Neural cell (in vitro differentiated cells): ENCODE measurements around the gene TTC21A. TPM values are rescaled to one million over a fixed set of nuclear protein-coding genes. Genes with fewer than 3 reads are reported as not detected.

Experiments used
- H2AFZ ChIP-seq: fragments of 200-600, 300-800 bp; sonication (generic), shearing (Covaris generic); 2 replicates; pipeline ENCODE4 v1.6.0; 2014; ENCODE audit warnings: low read depth, mild to moderate bottlenecking, antibody characterized with exemption, low read length, moderate library complexity
- H3F3A ChIP-seq: fragments of 200-600 bp; shearing (Covaris generic); 2 replicates; pipeline ENCODE4 v1.6.1; 2016; ENCODE audit warnings: mild to moderate bottlenecking, moderate library complexity, mixed read lengths, antibody characterized with exemption, low read length; ENCODE audit not compliant: insufficient read depth, poor library complexity, severe bottlenecking
- H3K27ac ChIP-seq: fragments of 200-600, 300-800 bp; sonication (generic), shearing (Covaris generic); 2 replicates; pipeline ENCODE4 v1.5.1; 2014; ENCODE audit warnings: mild to moderate bottlenecking, low read length, moderate library complexity
- H3K27me3 ChIP-seq: fragments of 300-800, 200-600 bp; sonication (generic), shearing (Covaris generic); 2 replicates; pipeline ENCODE4 v1.6.0; 2014; ENCODE audit warnings: mild to moderate bottlenecking, low read depth, low read length, moderate library complexity; ENCODE audit not compliant: insufficient read depth
- H3K36me3 ChIP-seq: fragments of 300-800, 200-600 bp; sonication (generic), shearing (Covaris generic); 2 replicates; pipeline ENCODE4 v1.5.1; 2014; ENCODE audit warnings: mild to moderate bottlenecking, antibody characterized with exemption, low read length, moderate library complexity; ENCODE audit not compliant: insufficient read depth
- H3K4me2 ChIP-seq: fragments of 300-800, 200-600 bp; sonication (generic), shearing (Covaris generic); 2 replicates; pipeline ENCODE4 v1.6.0; 2014; ENCODE audit warnings: mild to moderate bottlenecking, low read length
- H3K4me3 ChIP-seq: fragments of 300-800, 200-600 bp; sonication (generic), shearing (Covaris generic); 2 replicates; pipeline ENCODE4 v1.5.1; 2014; ENCODE audit warnings: mild to moderate bottlenecking, low read length, moderate library complexity
- H3K79me2 ChIP-seq: fragments of 200-600 bp; shearing (Covaris generic); replicated peaks from 2 replicates; pipeline ENCODE4 v1.6.0; 2014; ENCODE audit warnings: mild to moderate bottlenecking, low read length, moderate library complexity; ENCODE audit not compliant: insufficient read depth
- H3K9ac ChIP-seq: fragments of 300-800, 200-600 bp; sonication (generic), shearing (Covaris generic); 2 replicates; pipeline ENCODE4 v1.6.1; 2016; ENCODE audit warnings: mild to moderate bottlenecking, low read length, mixed read lengths
- H3K9me2 ChIP-seq: fragments of 200-600 bp; shearing (Covaris generic); 2 replicates; pipeline ENCODE4 v1.6.1; 2016; ENCODE audit warnings: mild to moderate bottlenecking, low read length, mixed read lengths; ENCODE audit not compliant: insufficient read depth
- H3K9me3 ChIP-seq: fragments of 200-600, 300-800 bp; sonication (generic), shearing (Covaris generic); 2 replicates; pipeline ENCODE4 v1.6.1; 2016; ENCODE audit warnings: mild to moderate bottlenecking, mixed run types, low read length, moderate library complexity, mixed read lengths
- H4K20me1 ChIP-seq: fragments of 200-600 bp; shearing (Covaris generic); 2 replicates; pipeline ENCODE4 v1.6.1; 2016; ENCODE audit warnings: mild to moderate bottlenecking, mixed run types; ENCODE audit not compliant: insufficient read depth
- CTCF ChIP-seq: fragments of 450-650 bp; IDR thresholded peaks from 2 replicates; pipeline ENCODE4 v1.5.1; 2014; ENCODE audit warnings: antibody characterized with exemption, mild to moderate bottlenecking, moderate library complexity; ENCODE audit not compliant: poor library complexity, severe bottlenecking
- EP300 ChIP-seq: fragments of 450-650 bp; conservative IDR thresholded peaks from 2 replicates; pipeline ENCODE4 v1.6.1; 2014; ENCODE audit warnings: antibody characterized with exemption, mild to moderate bottlenecking, moderate library complexity; ENCODE audit not compliant: poor library complexity, severe bottlenecking
- EZH2 ChIP-seq: fragments of 200-600, 300-800 bp; shearing (Covaris generic), sonication (generic); IDR thresholded peaks from 2 replicates; pipeline ENCODE4 v1.6.1; 2014; ENCODE audit warnings: antibody characterized with exemption, low read length, borderline replicate concordance, mild to moderate bottlenecking; ENCODE audit not compliant: insufficient read depth, poor library complexity, severe bottlenecking
- MXI1 ChIP-seq: fragments of 450-650 bp; conservative IDR thresholded peaks from 2 replicates; pipeline ENCODE4 v1.6.1; 2014; ENCODE audit warnings: antibody characterized with exemption, mild to moderate bottlenecking; ENCODE audit not compliant: poor library complexity, severe bottlenecking
- POLR2AphosphoS5 ChIP-seq: IDR thresholded peaks from 2 replicates; pipeline ENCODE4 v1.6.1; 2012
- RAD21 ChIP-seq: fragments of 450-650 bp; conservative IDR thresholded peaks from 2 replicates; pipeline ENCODE4 v1.6.1; 2014; ENCODE audit warnings: antibody characterized with exemption, mild to moderate bottlenecking, moderate library complexity
- REST ChIP-seq: IDR thresholded peaks from 2 replicates; pipeline ENCODE4 v1.6.1; 2012; ENCODE audit warnings: borderline replicate concordance
- SMC3 ChIP-seq: fragments of 450-650 bp; conservative IDR thresholded peaks from 2 replicates; pipeline ENCODE4 v1.6.1; 2014; ENCODE audit warnings: antibody characterized with exemption, mild to moderate bottlenecking, moderate library complexity; ENCODE audit not compliant: poor library complexity
- TAF1 ChIP-seq: IDR thresholded peaks from 2 replicates; pipeline ENCODE4 v1.6.1; 2012; ENCODE audit warnings: low read depth
- polyA plus RNA-seq: library from polyadenylated mRNA; depleted of rRNA; stranded (reverse); fragments of >200 nt; gene quantifications from 2 replicates; pipeline ENCODE4 v1.2.3, GENCODE V29; 2014

TTC21A gene
- polyA plus RNA-seq, 1 donor from 2014 or later, result 6.2 TPM

- H3K4me3 ChIP-seq, result peak overlapping the region; percentile 64
- no peaks in the 10 kb centered on the region for H3F3A ChIP-seq
- H4K20me1 ChIP-seq, result no peaks in the 10 kb centered on the region
- H3K27me3 ChIP-seq, result peaks cover 3% of the 10 kb centered on the region
- H3K36me3 ChIP-seq, result no peaks in the 10 kb centered on the region
- H3K79me2 ChIP-seq, result no peaks in the 10 kb centered on the region
- H3K4me2 ChIP-seq, result no peak overlapping the region
- no peaks in the 10 kb centered on the region for H3K9me3 ChIP-seq
- H3K27ac ChIP-seq, result no peak overlapping the region
- H2AFZ ChIP-seq, result no peak overlapping the region
- peak overlapping the region; percentile 11 for H3K9ac ChIP-seq
- H3K9me2 ChIP-seq, result no peaks in the 10 kb centered on the region
- peak; percentile 36 for TF ChIP-seq CTCF
- no peak for TF ChIP-seq RAD21
- no peak for TF ChIP-seq TAF1
- peak; percentile 78 for TF ChIP-seq MXI1
- TF ChIP-seq REST, result no peak
- no peak for TF ChIP-seq EZH2
- TF ChIP-seq EP300, result no peak
- no peak for TF ChIP-seq POLR2AphosphoS5
- peak; percentile 49 for TF ChIP-seq SMC3
Observed at GRCh38 chr3:39180546-39181346, 73.3 kb downstream of the TTC21A start.

DNA sequence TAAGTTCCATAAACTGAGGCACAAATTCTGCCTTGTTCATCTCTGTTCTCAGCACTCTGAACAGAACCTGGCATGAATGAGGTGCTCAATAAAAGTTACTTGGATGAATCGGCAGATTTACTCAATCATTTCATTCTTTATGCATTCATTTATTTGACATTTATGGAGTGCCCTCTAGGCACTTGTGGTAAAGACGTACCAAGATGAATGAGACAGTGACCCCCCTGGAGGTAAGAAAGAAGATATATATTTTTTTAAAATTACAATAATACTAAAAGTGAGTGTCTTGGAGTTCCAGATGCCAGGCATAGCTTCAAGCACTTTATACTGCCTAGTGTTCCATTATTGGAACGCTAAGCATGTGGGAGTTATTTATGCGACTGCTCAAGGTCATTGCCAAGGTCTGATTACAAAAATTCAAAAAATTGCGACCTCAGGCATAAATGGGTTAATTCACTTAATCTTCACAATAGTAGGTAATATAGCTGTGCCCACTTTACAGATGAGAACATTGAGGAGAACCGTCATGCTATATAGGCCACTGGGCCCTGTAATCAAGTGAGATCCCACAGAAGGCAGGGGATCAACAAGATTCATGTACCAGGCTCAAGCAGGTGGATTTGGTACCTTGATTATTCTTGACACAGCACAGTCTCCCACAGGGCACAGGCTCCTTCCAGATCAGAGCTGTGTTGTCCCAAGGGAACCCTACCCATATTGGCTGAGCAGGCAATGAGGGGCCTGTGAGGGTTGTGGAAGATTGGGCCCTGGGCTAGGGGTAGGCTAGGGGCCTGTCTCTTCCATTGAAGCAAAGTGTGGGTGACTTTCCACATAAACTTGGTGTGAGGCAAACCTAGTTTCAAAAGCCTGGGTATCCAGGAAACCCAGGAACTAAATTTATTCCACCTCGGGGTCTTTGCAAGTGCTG, 74.2 kb downstream of the TTC21A start:
- H2AFZ ChIP-seq, result no peak overlapping the region
- H3K4me3 ChIP-seq, result peak overlapping the region; percentile 64
- H3K4me2 ChIP-seq, result no peak overlapping the region
- H3K79me2 ChIP-seq, result no peaks in the 10 kb centered on the region
- no peaks in the 10 kb centered on the region for H3K9me3 ChIP-seq
- peaks cover 3% of the 10 kb centered on the region for H3K27me3 ChIP-seq
- H3K27ac ChIP-seq, result no peak overlapping the region
- no peaks in the 10 kb centered on the region for H3K9me2 ChIP-seq
- H4K20me1 ChIP-seq, result no peaks in the 10 kb centered on the region
- H3K36me3 ChIP-seq, result no peaks in the 10 kb centered on the region
- TF ChIP-seq RAD21 (no peak), POLR2AphosphoS5 (no peak), EP300 (no peak)
- H3F3A ChIP-seq, result no peaks in the 10 kb centered on the region
- peak overlapping the region; percentile 11 for H3K9ac ChIP-seq
